HepG2 (cell line): ENCODE results near the gene ZBTB2. TPM values are rescaled to one million over a fixed set of nuclear protein-coding genes. Genes with fewer than 3 reads are reported as not detected.

Experiments used
- ATAC-seq: fragments of 200-7000 bp; cut with Tn5 transposase; 3 replicates; pipeline ENCODE4 v1.9.1; 2020; ENCODE audit warnings: mild to moderate bottlenecking, moderate library complexity
- BruUV-seq: library from RNA; stranded (reverse); fragments of 400-500 nt; replicated peaks from 2 replicates; lab custom pipeline; 2021; lab: Mats Ljungman, UMichigan
- CTCF ChIA-PET: fragments of 300-600 bp; formaldehyde crosslinking; extraction: SDS; loops from one replicate; lab custom pipeline; 2021; ENCODE audit warnings: low total read pairs, inconsistent platforms, low intra/inter-chr PET ratio; lab: Yijun Ruan, JAX
- POLR2A ChIA-PET: fragments of 350-600 bp; sonication (Branson Sonifier 250); formaldehyde crosslinking; loops from one replicate; lab custom pipeline; 2020; ENCODE audit warnings: antibody characterized with exemption, inconsistent platforms; lab: Yijun Ruan, JAX
- DNase-seq: peaks from one replicate; pipeline ENCODE4 v3.0.0-alpha.2; 2015; ENCODE audit warnings: low spot score
- FAIRE-seq: peaks from 3 replicates; lab custom pipeline; 2011; peaks lifted over from hg19 to GRCh38; lab: Jason Lieb, UNC
- H2AFZ ChIP-seq: one replicate; pipeline ENCODE4 v1.6.1; 2011; ENCODE audit warnings: low read length, inconsistent platforms
- H3K27ac ChIP-seq: fragments of 300-600 bp; 3 replicates; pipeline ENCODE4 v1.8.0; 2011; ENCODE audit warnings: mixed run types, mild to moderate bottlenecking, mixed read lengths, low read length, inconsistent platforms; ENCODE audit not compliant: insufficient read depth; ENCODE audit errors: extremely low read length
- H3K27me3 ChIP-seq, 2 experiments: fragments of 200-600 bp in 1 of 2; 2 replicates in 1 of 2; 3 replicates in 1 of 2; pipeline versions ENCODE4 v1.6.0 to v1.8.0; 2011; ENCODE audit warnings: low read length in 2 of 2, mild to moderate bottlenecking in 2 of 2, moderate library complexity in 2 of 2, inconsistent platforms in 1 of 2; ENCODE audit not compliant: insufficient read depth in 2 of 2, control insufficient read depth in 1 of 2
- H3K36me3 ChIP-seq, 2 experiments: fragments of 200-600 bp in 1 of 2; replicated peaks in 1 of 2; 2 replicates in 1 of 2; 3 replicates in 1 of 2; pipeline versions ENCODE4 v1.5.1 to v1.8.0; 2011; ENCODE audit warnings: low read length in 2 of 2, inconsistent platforms in 1 of 2; ENCODE audit not compliant: insufficient read depth in 2 of 2, control insufficient read depth in 1 of 2
- H3K4me1 ChIP-seq: 2 replicates; pipeline ENCODE4 v1.5.1; 2012; ENCODE audit warnings: low read length, inconsistent platforms; ENCODE audit not compliant: insufficient read depth
- H3K4me2 ChIP-seq: 2 replicates; pipeline ENCODE4 v1.6.0; 2011; ENCODE audit warnings: low read depth, low read length, inconsistent platforms
- H3K4me3 ChIP-seq, 3 experiments: fragments of 200-600 bp in 1 of 3; sonication (generic), shearing (Covaris generic) in 1 of 3; replicated peaks in 1 of 3; 2 replicates each; pipeline ENCODE4 v1.5.1; 2011 to 2016; ENCODE audit warnings: low read length in 3 of 3, inconsistent platforms in 2 of 3, low read depth in 2 of 3, mild to moderate bottlenecking in 2 of 3, control low read depth in 1 of 3, mixed read lengths in 1 of 3; ENCODE audit not compliant: insufficient read depth in 1 of 3
- H3K79me2 ChIP-seq: one replicate; pipeline ENCODE4 v1.6.1; 2011; ENCODE audit warnings: low read length, inconsistent platforms; ENCODE audit not compliant: insufficient read depth
- H3K9ac ChIP-seq: 2 replicates; pipeline ENCODE4 v1.6.0; 2011; ENCODE audit warnings: mild to moderate bottlenecking, low read depth, low read length, inconsistent platforms; ENCODE audit not compliant: insufficient read depth
- H3K9me3 ChIP-seq: 2 replicates; pipeline ENCODE4 v1.5.1; 2012; ENCODE audit warnings: mild to moderate bottlenecking, low read length
- H4K20me1 ChIP-seq: 2 replicates; pipeline ENCODE4 v1.6.0; 2011; ENCODE audit warnings: inconsistent platforms, mild to moderate bottlenecking, low read length, moderate library complexity; ENCODE audit not compliant: insufficient read depth
- BRCA1 ChIP-seq: sonication (generic); formaldehyde crosslinking; IDR thresholded peaks from 2 replicates; pipeline ENCODE4 v1.4.0; 2020; ENCODE audit warnings: missing genetic modification reagents
- CBX5 ChIP-seq: sonication (generic); formaldehyde crosslinking; IDR thresholded peaks from 2 replicates; pipeline ENCODE4 v1.4.0; 2020; ENCODE audit warnings: missing genetic modification reagents, borderline replicate concordance
- CENPBD1 ChIP-seq: sonication (generic); formaldehyde crosslinking; IDR thresholded peaks from 2 replicates; pipeline ENCODE4 v1.8.0; 2022; ENCODE audit warnings: missing genetic modification reagents, low read depth, mild to moderate bottlenecking, borderline replicate concordance
- E2F2 ChIP-seq: sonication (generic); formaldehyde crosslinking; IDR thresholded peaks from 2 replicates; pipeline ENCODE4 v1.4.0; 2020; ENCODE audit warnings: missing genetic modification reagents, borderline replicate concordance
- KLF16 ChIP-seq, 2 experiments: sonication (generic) in 1 of 2; formaldehyde crosslinking in 1 of 2; IDR thresholded peaks; 2 replicates each; pipeline versions ENCODE4 v1.6.1 to v1.8.0; 2016 to 2023; ENCODE audit warnings: missing genetic modification reagents in 2 of 2, missing compliant biosample characterization in 1 of 2
- MAZ ChIP-seq, 2 experiments: sonication (generic) in 1 of 2; formaldehyde crosslinking in 1 of 2; IDR thresholded peaks; 2 replicates each; pipeline versions ENCODE4 v1.5.0 to v1.6.1; 2012 to 2020; ENCODE audit warnings: low read depth in 2 of 2, mild to moderate bottlenecking in 2 of 2, borderline replicate concordance in 1 of 2, improper control_type of control experiment in 1 of 2, low read length in 1 of 2, missing genetic modification reagents in 1 of 2, moderate library complexity in 1 of 2
- RCOR2 ChIP-seq: IDR thresholded peaks from 2 replicates; pipeline ENCODE4 v1.6.1; 2016; ENCODE audit warnings: missing biosample characterization, missing genetic modification reagents
- RNF219 ChIP-seq: sonication (generic); formaldehyde crosslinking; IDR thresholded peaks from 2 replicates; pipeline ENCODE4 v1.5.0; 2020; ENCODE audit warnings: mild to moderate bottlenecking, missing genetic modification reagents
- SMYD3 ChIP-seq: sonication (generic); formaldehyde crosslinking; IDR thresholded peaks from 2 replicates; pipeline ENCODE4 v1.8.1; 2023; ENCODE audit warnings: mild to moderate bottlenecking, missing genetic modification reagents
- ZFP36L1 ChIP-seq: sonication (generic); formaldehyde crosslinking; IDR thresholded peaks from 2 replicates; pipeline ENCODE4 v1.8.0; 2022; ENCODE audit warnings: mild to moderate bottlenecking, missing genetic modification reagents, moderate library complexity
- ZSCAN30 ChIP-seq: sonication (generic); formaldehyde crosslinking; IDR thresholded peaks from 2 replicates; pipeline ENCODE4 v1.5.0; 2020; ENCODE audit warnings: mild to moderate bottlenecking, missing genetic modification reagents
- WGBS: methylation state at CpG from one replicate; pipeline ENCODE4 v1.1.6; 2017; ENCODE audit warnings: low lambda C conversion rate; 5-methylcytosine and 5-hydroxymethylcytosine counted together
- in situ Hi-C: cut with HindIII; loops from 2 replicates; pipeline ENCODE4 v1.10.0; 2017; ENCODE audit warnings: low pct_unique_long_range_greater_than_20kb; ENCODE audit not compliant: extremely low pct_ligation_motif_present
- intact Hi-C: fragments of 100-400 bp; cut with micrococcal nuclease; formaldehyde crosslinking; loops from one replicate; pipeline ENCODE4 v1.10.0; 2022; ENCODE audit not compliant: unreplicated experiment
- polyA plus RNA-seq, 8 experiments: library from polyadenylated mRNA; depleted of rRNA in 3 of 8; stranded (reverse) in 7 of 8; unstranded in 1 of 8; fragments of >200 nt; fragmentation: Illumina TruSeq in 4 of 8; extraction: Trizol in 4 of 8; gene quantifications; 2 replicates each; pipeline versions ENCODE4 v1.2.1 to v1.2.3, GENCODE V29; 2011 to 2016; ENCODE audit warnings: low read depth in 4 of 8, missing spikeins in 1 of 8, mixed read lengths in 1 of 8; ENCODE audit not compliant: insufficient read depth in 1 of 8
- total RNA-seq, 5 experiments: library from RNA; depleted of rRNA; stranded (reverse); fragments of >200 nt; fragmentation: Illumina TruSeq; extraction: Trizol; gene quantifications; 2 replicates each; pipeline ENCODE4 v1.2.3, GENCODE V29; 2016; ENCODE audit warnings: low read depth in 1 of 5

Gene ZBTB2
- total and polyA plus RNA-seq, 2 of the 13 experiments (the other 11 are each of a cell fraction or from before 2014, with no cell fraction given) = 15.4 to 22.8 TPM

DNA sequence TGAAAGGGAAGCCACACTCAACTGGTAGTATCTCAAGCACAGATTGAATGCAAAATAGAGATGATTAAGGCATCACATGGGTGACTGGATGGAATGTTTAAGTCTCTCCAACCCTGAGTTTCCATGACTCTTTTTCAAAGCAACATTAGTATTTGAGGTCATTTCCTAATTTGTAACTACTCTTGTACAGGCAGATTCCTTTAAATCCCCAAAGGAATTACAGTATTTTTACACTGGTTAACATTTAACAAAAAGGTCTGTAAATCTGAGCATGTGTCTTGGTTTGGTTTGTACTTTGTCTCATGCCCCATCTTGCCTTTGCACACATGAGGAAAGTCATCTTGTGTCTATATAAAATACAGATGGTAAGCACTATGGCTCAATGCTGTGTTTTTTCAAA, 45.4 kb upstream of the ZBTB2 start (continued):
- TF ChIP-seq KLF16 (CRISPR knock-in tag; IDR thresholded peaks at IDR 0.05) (0 out of 4 replicates have a peak, but pooled peaks of 1 of the 2 experiments have one; percentile 14), ZSCAN30 (CRISPR knock-in tag) (peak; percentile 51; the same call in 1 of the 2 replicates)

DNA sequence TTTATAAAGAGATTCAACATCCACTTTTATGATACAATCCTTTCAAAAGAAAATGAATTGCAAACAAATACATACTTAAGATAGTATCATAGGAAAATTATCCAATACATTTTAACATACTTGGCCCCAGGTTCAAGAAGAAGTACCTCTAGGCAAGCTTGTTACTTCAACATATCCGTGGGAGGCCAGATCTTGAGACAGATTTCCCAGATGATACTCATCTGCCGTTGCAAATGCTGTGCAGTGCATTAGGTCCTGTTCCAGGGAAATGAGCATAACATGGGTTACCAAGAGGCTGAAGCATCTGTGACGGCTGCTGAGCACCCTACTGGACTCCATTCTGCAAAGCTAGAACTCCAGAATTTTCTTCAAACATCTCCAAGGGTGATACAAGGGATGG, 44.9 kb upstream of the ZBTB2 start:
- Histone ChIP-seq H3K4me2 (peak overlapping the region; percentile 59; the same call in 1 of the 2 replicates), H3K27me3 (no peaks in the 10 kb centered on the region), H3K4me1 (peaks cover 52% of the 10 kb centered on the region), H3K27ac (peak overlapping the region; percentile 67), H3K36me3 (peaks cover 10 to 31% of the 10 kb centered on the region in 2 experiments), H3K9ac (no peak overlapping the region), H2AFZ (no peak overlapping the region), H4K20me1 (peaks cover 12% of the 10 kb centered on the region; the same call in 1 of the 2 replicates), H3K4me3 (no peak overlapping the region), H3K9me3 (no peaks in the 10 kb centered on the region), H3K79me2 (peaks cover 65% of the 10 kb centered on the region)
- BruUV-seq = no TSS peak
- TF ChIP-seq MAZ (IDR thresholded peaks at IDR 0.05; ENCODE audit: borderline replicate concordance, low read depth, low read length) = no peak
- no peak for TF ChIP-seq MAZ (CRISPR knock-in tag; IDR thresholded peaks at IDR 0.05; ENCODE audit: low read depth)
- 0 out of 2 replicates have a peak, but pooled peaks have one; percentile 53 for TF ChIP-seq ZFP36L1 (CRISPR knock-in tag)
- TF ChIP-seq SMYD3 = no peak
- no peak for ATAC-seq
- intact Hi-C loops = no loop called here
- in situ Hi-C loops = no loop called here
- ChIA-PET POLR2A (interaction anchor here (1.2 to 2.4 kb wide), 3 partner anchors 10 to 47 kb away, joined by 3 to 20 read pairs (median 3); no protein-coding TSS in a partner anchor), CTCF (interaction anchor here (1.5 kb wide), 1 partner anchor 39 kb away, joined by 3 read pairs; no protein-coding TSS in a partner anchor)
- no peak for DNase-seq
- 86% methylated on average over 3 of the region's 3 CpGs for WGBS
- no peak for FAIRE-seq

- Histone ChIP-seq H3K9ac (no peak overlapping the region), H3K79me2 (peaks cover 47% of the 10 kb centered on the region), H4K20me1 (no peaks in the 10 kb centered on the region; the same call in 1 of the 2 replicates), H3K27ac (no peak overlapping the region), H3K4me1 (peaks cover 37% of the 10 kb centered on the region), H3K9me3 (no peaks in the 10 kb centered on the region), H3K4me3 (no peak overlapping the region), H2AFZ (no peak overlapping the region), H3K27me3 (no peaks in the 10 kb centered on the region), H3K4me2 (no peak overlapping the region), H3K36me3 (peaks cover 15 to 50% of the 10 kb centered on the region in 2 experiments)
- ATAC-seq (no peak), FAIRE-seq (no peak), DNase-seq (no peak)
- WGBS = 47% methylated on average over 2 of the region's 2 CpGs
- in situ Hi-C loops = no loop called here
- intact Hi-C loops = no loop called here
- BruUV-seq = no TSS peak
- CTCF ChIA-PET = no interaction called here
- POLR2A ChIA-PET = interaction anchor here (0.6 to 1.9 kb wide), 2 partner anchors 15 to 17 kb away, joined by 3 to 6 read pairs; partner anchors contain the start of gene RMND1
- TF ChIP-seq E2F2 = no peak
- no peak for TF ChIP-seq BRCA1 (CRISPR knock-in tag)
- no peak for TF ChIP-seq CBX5
- no peak for TF ChIP-seq RNF219 (CRISPR knock-in tag)
- no peak for TF ChIP-seq CENPBD1
- TF ChIP-seq RCOR2 (CRISPR knock-in tag) = no peak
Observed at GRCh38 chr6:151434369-151434768, 43.0 kb upstream of the ZBTB2 start.
